Esophagus squamous epithelium (tissue), 5 donors: ENCODE measurements around the gene STAT2. TPM values are rescaled to one million over a fixed set of nuclear protein-coding genes. Genes with fewer than 3 reads are reported as not detected.

Source experiments
- DNase-seq: peaks from one replicate; lab custom pipeline; 2025; lab: John Stamatoyannopoulos, UW
- H3K27ac ChIP-seq, 4 donors: fragments of 200-600 bp; sonication (generic); one replicate each; pipeline ENCODE4 v1.5.1; 2016 to 2019; ENCODE audit warnings: mild to moderate bottlenecking in 1 of 4
- H3K27me3 ChIP-seq, 4 donors: fragments of 200-600 bp; sonication (generic); 1 replicate in 3 of 4; 2 replicates in 1 of 4; pipeline versions ENCODE4 v1.5.1 to v1.6.0; 2017 to 2021; ENCODE audit warnings: antibody characterized with exemption in 1 of 4
- H3K36me3 ChIP-seq, 3 donors: fragments of 200-600 bp; sonication (generic); one replicate each; pipeline ENCODE4 v1.5.1; 2016 to 2019
- H3K4me1 ChIP-seq, 3 donors: fragments of 200-600 bp; sonication (generic); one replicate each; pipeline ENCODE4 v1.5.1; 2017 to 2019
- H3K4me3 ChIP-seq, 4 donors: fragments of 200-600 bp; sonication (generic); 1 replicate in 3 of 4; 2 replicates in 1 of 4; pipeline ENCODE4 v1.5.1; 2016 to 2019; ENCODE audit warnings: mild to moderate bottlenecking in 2 of 4, moderate library complexity in 1 of 4
- H3K9me3 ChIP-seq, 3 donors: fragments of 200-600 bp; sonication (generic); one replicate each; pipeline ENCODE4 v1.5.1; 2016 to 2019
- POLR2A ChIP-seq, 4 donors: fragments of 450-650 bp; IDR thresholded peaks; one replicate each; pipeline ENCODE4 v1.6.1; 2017; ENCODE audit warnings: antibody characterized with exemption in 4 of 4, mild to moderate bottlenecking in 4 of 4, moderate library complexity in 3 of 4
- WGBS, 2 donors: methylation state at CpG; one replicate each; pipeline ENCODE4 v1.1.5; 2018; 5-methylcytosine and 5-hydroxymethylcytosine counted together
- intact Hi-C: fragments of 100-400 bp; cut with DNase I; formaldehyde crosslinking; loops from one replicate; pipeline ENCODE4 v1.15.0; 2022
- total RNA-seq, 4 donors: library from RNA; depleted of rRNA; stranded (reverse); fragments of >200 nt; gene quantifications; one replicate each; pipeline ENCODE4 v1.1.0, GENCODE V29; 2016
- TF ChIP-seq, protein P1 (sequence below), 6 experiments: fragments of 450-650 bp in 4 of 6; fragments of 200-600 bp in 2 of 6; sonication (generic) in 2 of 6; IDR thresholded peaks; one replicate each; pipeline ENCODE4 v1.5.1; 2016 to 2019; ENCODE audit warnings: antibody characterized with exemption in 6 of 6, mild to moderate bottlenecking in 4 of 6, moderate library complexity in 4 of 6
- donor health status: DM: yes; HTN: yes; CAD: no.

Gene STAT2
- total RNA-seq, 4 donors from 2014 or later: 54.3 to 83.7 (median 62.4) TPM

DNA sequence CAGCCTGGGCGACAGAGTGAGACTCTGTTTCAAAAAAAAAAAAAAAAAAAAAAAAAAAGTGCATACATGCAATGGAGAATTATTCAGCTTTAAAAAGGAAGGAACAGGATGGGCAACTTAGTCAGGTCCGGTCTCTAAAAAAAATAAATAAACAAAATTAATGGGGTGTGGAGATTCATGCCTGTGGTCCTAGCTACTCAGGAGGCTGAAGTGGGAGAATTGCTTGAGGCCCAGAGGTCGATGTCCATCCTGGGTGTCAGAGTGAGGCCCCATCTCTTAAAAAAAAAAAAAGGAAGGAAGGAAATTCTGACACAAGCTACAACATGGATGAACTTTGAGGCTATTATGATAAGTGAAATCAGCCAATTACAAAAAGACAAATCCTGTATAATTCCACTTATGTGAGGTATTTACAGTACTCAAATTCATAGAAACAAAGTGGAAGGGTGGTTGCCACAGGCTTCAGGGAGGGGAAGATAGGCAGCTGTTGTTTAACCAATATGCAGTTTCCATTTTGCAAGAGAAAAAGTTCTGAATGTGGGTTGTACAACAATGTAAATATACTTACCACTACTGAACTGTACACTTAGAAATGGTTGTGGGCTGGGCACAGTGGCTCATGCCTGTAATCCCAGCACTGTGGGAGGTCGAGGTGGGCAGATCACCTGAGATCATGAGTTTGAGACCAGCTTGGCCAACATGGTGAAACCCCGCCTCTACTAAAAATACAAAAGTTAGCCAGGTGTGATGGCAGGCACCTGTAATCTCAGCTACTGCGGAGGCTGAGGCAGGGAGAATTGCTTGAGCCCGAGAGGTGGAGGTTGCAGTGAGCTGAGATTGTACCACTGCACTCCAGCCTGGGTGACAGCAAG is 15.1 kb upstream of the STAT2 start:
- H3K4me3 ChIP-seq: no peak overlapping the region
- no peaks in the 10 kb centered on the region for H3K36me3 ChIP-seq
- H3K27me3 ChIP-seq: no peaks in the 10 kb centered on the region
- WGBS, 2 donors: 65 to 71% methylated on average over 7 of the region's 7 CpGs
- no peak for DNase-seq
- intact Hi-C loops: no loop called here
- no peaks in the 10 kb centered on the region for H3K9me3 ChIP-seq
- no peaks in the 10 kb centered on the region for H3K4me1 ChIP-seq
- TF ChIP-seq, protein P1, sequence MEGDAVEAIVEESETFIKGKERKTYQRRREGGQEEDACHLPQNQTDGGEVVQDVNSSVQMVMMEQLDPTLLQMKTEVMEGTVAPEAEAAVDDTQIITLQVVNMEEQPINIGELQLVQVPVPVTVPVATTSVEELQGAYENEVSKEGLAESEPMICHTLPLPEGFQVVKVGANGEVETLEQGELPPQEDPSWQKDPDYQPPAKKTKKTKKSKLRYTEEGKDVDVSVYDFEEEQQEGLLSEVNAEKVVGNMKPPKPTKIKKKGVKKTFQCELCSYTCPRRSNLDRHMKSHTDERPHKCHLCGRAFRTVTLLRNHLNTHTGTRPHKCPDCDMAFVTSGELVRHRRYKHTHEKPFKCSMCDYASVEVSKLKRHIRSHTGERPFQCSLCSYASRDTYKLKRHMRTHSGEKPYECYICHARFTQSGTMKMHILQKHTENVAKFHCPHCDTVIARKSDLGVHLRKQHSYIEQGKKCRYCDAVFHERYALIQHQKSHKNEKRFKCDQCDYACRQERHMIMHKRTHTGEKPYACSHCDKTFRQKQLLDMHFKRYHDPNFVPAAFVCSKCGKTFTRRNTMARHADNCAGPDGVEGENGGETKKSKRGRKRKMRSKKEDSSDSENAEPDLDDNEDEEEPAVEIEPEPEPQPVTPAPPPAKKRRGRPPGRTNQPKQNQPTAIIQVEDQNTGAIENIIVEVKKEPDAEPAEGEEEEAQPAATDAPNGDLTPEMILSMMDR (IDR thresholded peaks at IDR 0.05): no peak
- no peak for TF ChIP-seq POLR2A (IDR thresholded peaks at IDR 0.05)
- H3K27ac ChIP-seq: no peak overlapping the region

DNA sequence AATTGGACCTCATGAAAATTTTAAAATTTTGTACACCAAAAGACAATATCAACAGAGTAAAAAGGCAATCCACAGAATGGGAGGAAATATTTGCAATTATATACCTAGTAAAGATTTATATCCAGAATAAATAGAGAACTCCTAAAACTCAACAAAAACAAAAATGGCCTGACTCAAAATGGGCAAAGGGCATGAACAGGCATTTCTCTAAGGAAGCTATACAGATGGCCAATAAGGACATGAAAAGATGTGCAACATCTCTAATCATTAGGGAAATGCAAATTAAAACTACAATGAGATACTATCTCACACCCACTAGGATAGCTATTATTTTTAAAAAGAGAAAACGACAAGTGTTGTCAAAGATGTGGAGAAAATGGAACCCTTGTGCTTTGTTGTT is 13.6 kb upstream of the STAT2 start:
- H3K27ac ChIP-seq: no peak overlapping the region
- no peaks in the 10 kb centered on the region for H3K27me3 ChIP-seq
- H3K9me3 ChIP-seq: no peaks in the 10 kb centered on the region
- no peak for DNase-seq
- no peaks in the 10 kb centered on the region for H3K4me1 ChIP-seq
- H3K4me3 ChIP-seq: no peak overlapping the region
- intact Hi-C loops: no loop called here
- no peak for TF ChIP-seq POLR2A (IDR thresholded peaks at IDR 0.05)
- TF ChIP-seq, protein P1 (IDR thresholded peaks at IDR 0.05): no peak
- WGBS, 2 donors: 94 to 96% methylated on average over 1 of the region's 1 CpG
- H3K36me3 ChIP-seq: no peaks in the 10 kb centered on the region

DNA sequence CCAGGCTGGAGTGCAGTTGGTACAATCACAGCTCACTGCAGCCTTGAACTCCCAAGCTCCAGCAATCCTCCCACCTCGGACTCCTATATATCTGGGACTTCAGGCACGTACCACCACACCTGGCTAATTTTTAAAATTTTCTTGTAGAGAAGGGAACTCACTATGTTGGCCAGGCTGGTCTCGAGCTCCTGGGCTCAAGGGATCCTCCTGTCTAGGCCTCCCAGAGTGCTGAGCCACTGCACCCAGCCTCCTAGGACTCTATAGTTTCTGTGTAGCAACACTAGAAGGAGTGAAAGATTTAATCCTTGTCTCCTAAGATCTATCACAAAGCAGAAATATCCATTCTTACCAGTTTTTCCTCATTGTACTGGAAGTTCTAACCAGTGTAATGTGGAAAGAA is 7.0 kb upstream of the STAT2 start:
- TF ChIP-seq POLR2A (IDR thresholded peaks at IDR 0.05): no peak
- TF ChIP-seq, protein P1 (IDR thresholded peaks at IDR 0.05): no peak
- Histone ChIP-seq H3K36me3 (no peaks in the 10 kb centered on the region), H3K4me1 (no peaks in the 10 kb centered on the region), H3K27ac (no peak overlapping the region), H3K27me3 (no peaks in the 10 kb centered on the region), H3K9me3 (no peaks in the 10 kb centered on the region), H3K4me3 (no peak overlapping the region)
- 73 to 86% methylated on average over 2 to 3 of the region's 3 CpGs for WGBS, 2 donors
- intact Hi-C loops: no loop called here
- DNase-seq: no peak

DNA sequence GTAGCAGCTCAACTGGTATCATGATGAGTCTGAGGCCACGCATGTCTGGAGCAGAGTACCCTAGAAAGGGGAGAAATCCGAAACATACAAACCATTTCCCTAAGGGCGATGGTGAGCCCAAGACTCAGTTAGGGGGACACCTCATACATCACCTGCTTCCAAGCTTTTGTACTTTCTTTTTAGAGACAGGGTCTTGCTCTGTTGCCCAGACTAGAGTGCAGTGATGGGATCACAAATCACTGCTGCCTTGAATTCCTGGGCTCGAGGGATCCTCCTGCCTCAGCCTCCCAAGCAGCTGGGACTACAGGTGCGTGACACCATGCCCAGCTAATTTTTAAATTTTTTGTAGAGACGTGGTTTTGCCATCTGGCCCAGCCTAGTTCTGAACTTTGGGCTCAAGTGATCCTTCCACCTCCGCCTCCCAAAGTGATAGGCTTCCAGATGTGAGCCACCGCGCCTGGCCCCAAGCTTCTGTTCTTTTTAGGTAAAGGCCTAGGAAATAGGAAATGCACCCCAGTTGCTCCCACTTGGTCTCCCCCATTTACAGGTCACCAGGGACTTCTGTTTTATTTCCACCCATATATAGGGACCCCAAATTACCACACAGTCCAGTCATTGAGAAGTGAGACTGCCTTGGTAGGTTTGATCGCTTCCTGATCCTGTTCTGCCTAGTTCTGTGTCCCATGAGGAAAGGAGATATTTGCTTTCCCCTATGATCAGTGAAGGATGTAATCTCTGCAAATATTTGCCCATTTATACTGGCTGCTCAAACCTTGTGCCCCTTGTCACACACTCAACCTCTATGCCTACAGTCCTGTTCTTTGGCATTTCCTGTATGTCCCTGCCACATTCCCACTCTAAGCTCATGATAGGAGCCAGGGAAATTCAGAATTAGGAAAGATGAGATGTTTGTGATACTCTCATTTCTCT is 2.5 kb upstream of the STAT2 start, which contains the start of gene APOF:
TSS of gene APOF (minus strand) at position 728 of the 930 bp plus-strand sequence. CDS start at position 616, 112 bp downstream.
- Histone ChIP-seq H3K27ac (no peak within 1 kb of the TSS), H3K4me3 (no peak within 1 kb of the TSS), H3K36me3 (no peaks in the 10 kb centered on the region), H3K9me3 (no peaks in the 10 kb centered on the region), H3K27me3 (no peaks in the 10 kb centered on the region), H3K4me1 (peaks cover 9 to 21% (median 19%) of the 10 kb centered on the region in 3 donors)
- intact Hi-C loops: no loop called here
- WGBS, 2 donors: 84 to 88% methylated on average over 9 to 10 of the region's 10 CpGs
- no peak for DNase-seq
- no peak for TF ChIP-seq POLR2A (IDR thresholded peaks at IDR 0.05)
- TF ChIP-seq, protein P1 (IDR thresholded peaks at IDR 0.05): no peak
